Inflammatory macrophage (primary cell): ENCODE data around the gene KIF1B.

Source experiments
- DNase-seq, 2 donors: peaks; one replicate each; pipeline ENCODE4 v3.0.0-alpha.2; 2020 to 2022
- total RNA-seq, 18 experiments: gene quantifications; one replicate each; lab custom pipeline; 2026; ENCODE audit warnings: mixed read lengths in 6 of 18, inconsistent platforms in 2 of 18; lab: John Stamatoyannopoulos, UW

KIF1B gene
- 127 to 451 (median 187) reads per million in 18 experiments for total RNA-seq

GRCh38 chr1:10209905-10210810 lies at the start of gene KIF1B:
Gene KIF1B (plus strand): TSS chr1:10210570. CDS start chr1:10232329, 21,759 bp downstream.
- peak; percentile 99 for DNase-seq

- no peak for DNase-seq
Measured at GRCh38 chr1:10160907-10161490, 49.4 kb upstream of the KIF1B start.

GRCh38 chr1:10161541-10162290 lies 48.7 kb upstream of the KIF1B start:
- no peak for DNase-seq

- DNase-seq: no peak
Measured at GRCh38 chr1:10168912-10169514, 41.4 kb upstream of the KIF1B start.

GRCh38 chr1:10170239-10170574 lies 40.2 kb upstream of the KIF1B start:
- DNase-seq: no peak

GRCh38 chr1:10171105-10171767 lies 39.1 kb upstream of the KIF1B start:
- no peak for DNase-seq

GRCh38 chr1:10171995-10172669 lies 38.2 kb upstream of the KIF1B start:
- no peak for DNase-seq

GRCh38 chr1:10173582-10173981 lies 36.8 kb upstream of the KIF1B start:
- no peak for DNase-seq

GRCh38 chr1:10177876-10178275 lies 32.5 kb upstream of the KIF1B start:
- no peak for DNase-seq

GRCh38 chr1:10178597-10179405 lies 31.6 kb upstream of the KIF1B start:
- DNase-seq: no peak

- DNase-seq: no peak
Measured at GRCh38 chr1:10179406-10180091, 30.8 kb upstream of the KIF1B start.

- DNase-seq: no peak
Measured at GRCh38 chr1:10181154-10181553, 29.2 kb upstream of the KIF1B start.

- DNase-seq: no peak
Measured at GRCh38 chr1:10185759-10186158, 24.6 kb upstream of the KIF1B start.

GRCh38 chr1:10186331-10187025 lies 23.9 kb upstream of the KIF1B start:
- no peak for DNase-seq

- no peak for DNase-seq
Measured at GRCh38 chr1:10187026-10187334, 23.4 kb upstream of the KIF1B start.

GRCh38 chr1:10188133-10188650 lies 22.2 kb upstream of the KIF1B start:
- DNase-seq: no peak

- no peak for DNase-seq
Measured at GRCh38 chr1:10189659-10190058, 20.7 kb upstream of the KIF1B start.

GRCh38 chr1:10192263-10192662 lies 18.1 kb upstream of the KIF1B start:
- DNase-seq: no peak

- DNase-seq: no peak
Measured at GRCh38 chr1:10193288-10193687, 17.1 kb upstream of the KIF1B start.

GRCh38 chr1:10195570-10195969 lies 14.8 kb upstream of the KIF1B start:
- no peak for DNase-seq
